Endothelial cell of umbilical vein (primary cell): ENCODE data around the gene APBA2.

Experiments
- EZH2 ChIP-seq: IDR thresholded peaks from 2 replicates; pipeline ENCODE4 v1.6.1; 2012; ENCODE audit warnings: borderline replicate concordance, low read depth, mild to moderate bottlenecking, moderate library complexity, low read length, inconsistent platforms; ENCODE audit not compliant: severe bottlenecking
- POLR2A ChIP-seq: IDR thresholded peaks from 2 replicates; pipeline ENCODE4 v1.6.1; 2012; ENCODE audit warnings: low read depth, mild to moderate bottlenecking, control low read depth, low read length
- POLR2AphosphoS5 ChIP-seq: IDR thresholded peaks from 2 replicates; pipeline ENCODE4 v1.6.1; 2012; ENCODE audit warnings: low read depth, mild to moderate bottlenecking, control low read depth, low read length, moderate library complexity; ENCODE audit not compliant: insufficient read depth
- TF ChIP-seq, protein P1 (sequence below), 2 donors: IDR thresholded peaks; 1 replicate in 1 of 2; 2 replicates in 1 of 2; pipeline ENCODE4 v1.5.1; 2011; ENCODE audit warnings: low read length in 2 of 2, mild to moderate bottlenecking in 2 of 2, moderate library complexity in 2 of 2, control low read depth in 1 of 2, inconsistent platforms in 1 of 2, low read depth in 1 of 2; ENCODE audit not compliant: insufficient read depth in 1 of 2; ENCODE audit errors: extremely low read depth in 1 of 2
- TF ChIP-seq, protein P2 (sequence below): IDR thresholded peaks from 2 replicates; pipeline ENCODE4 v1.6.1; 2011; ENCODE audit not compliant: insufficient read depth, insufficient read length

DNA sequence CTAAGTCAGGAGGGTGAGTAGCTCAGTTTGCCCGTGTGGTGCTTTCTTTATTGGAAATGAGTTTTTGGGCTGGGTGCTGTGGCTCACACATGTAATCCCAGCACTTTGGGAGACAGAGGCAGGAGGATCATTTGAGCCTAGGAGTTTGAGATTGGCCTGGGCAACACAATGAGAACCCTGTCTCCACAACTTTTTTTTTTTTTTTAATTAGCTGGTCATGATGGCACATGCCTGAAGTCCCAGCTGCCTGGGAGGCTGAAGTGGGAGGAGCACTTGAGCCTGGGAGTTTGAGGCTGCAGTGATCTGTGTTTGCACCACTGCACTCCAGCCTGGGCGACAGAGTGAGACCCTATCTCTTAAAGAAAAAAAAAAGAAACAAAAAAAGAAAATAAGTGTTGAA is 208.9 kb downstream of the APBA2 start:
- TF ChIP-seq EZH2 (no peak), POLR2A (no peak), POLR2AphosphoS5 (no peak)
- TF ChIP-seq, protein P1, sequence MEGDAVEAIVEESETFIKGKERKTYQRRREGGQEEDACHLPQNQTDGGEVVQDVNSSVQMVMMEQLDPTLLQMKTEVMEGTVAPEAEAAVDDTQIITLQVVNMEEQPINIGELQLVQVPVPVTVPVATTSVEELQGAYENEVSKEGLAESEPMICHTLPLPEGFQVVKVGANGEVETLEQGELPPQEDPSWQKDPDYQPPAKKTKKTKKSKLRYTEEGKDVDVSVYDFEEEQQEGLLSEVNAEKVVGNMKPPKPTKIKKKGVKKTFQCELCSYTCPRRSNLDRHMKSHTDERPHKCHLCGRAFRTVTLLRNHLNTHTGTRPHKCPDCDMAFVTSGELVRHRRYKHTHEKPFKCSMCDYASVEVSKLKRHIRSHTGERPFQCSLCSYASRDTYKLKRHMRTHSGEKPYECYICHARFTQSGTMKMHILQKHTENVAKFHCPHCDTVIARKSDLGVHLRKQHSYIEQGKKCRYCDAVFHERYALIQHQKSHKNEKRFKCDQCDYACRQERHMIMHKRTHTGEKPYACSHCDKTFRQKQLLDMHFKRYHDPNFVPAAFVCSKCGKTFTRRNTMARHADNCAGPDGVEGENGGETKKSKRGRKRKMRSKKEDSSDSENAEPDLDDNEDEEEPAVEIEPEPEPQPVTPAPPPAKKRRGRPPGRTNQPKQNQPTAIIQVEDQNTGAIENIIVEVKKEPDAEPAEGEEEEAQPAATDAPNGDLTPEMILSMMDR (IDR thresholded peaks at IDR 0.05; ENCODE audit: extremely low read depth in 1 of 2, insufficient read depth in 1 of 2, low read depth in 1 of 2, low read length in 2 of 2) = no peak
- TF ChIP-seq, protein P2, sequence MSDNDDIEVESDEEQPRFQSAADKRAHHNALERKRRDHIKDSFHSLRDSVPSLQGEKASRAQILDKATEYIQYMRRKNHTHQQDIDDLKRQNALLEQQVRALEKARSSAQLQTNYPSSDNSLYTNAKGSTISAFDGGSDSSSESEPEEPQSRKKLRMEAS = no peak
